HEK293 (cell line): Measurements from ENCODE around the gene PIK3C2G.

Experiments
- CTCF ChIA-PET: fragments of 350-600 bp; formaldehyde crosslinking; extraction: SDS; loops from one replicate; lab custom pipeline; 2021; ENCODE audit warnings: antibody characterized with exemption; lab: Yijun Ruan, JAX
- POLR2A ChIA-PET: fragments of 300-600 bp; formaldehyde crosslinking; extraction: SDS; loops from one replicate; lab custom pipeline; 2020; ENCODE audit warnings: antibody characterized with exemption, inconsistent platforms; lab: Yijun Ruan, JAX
- H3K27ac ChIP-seq: fragments of 200-500 bp; sonication (Bioruptor generic); 2 replicates; pipeline ENCODE4 v1.5.1; 2014; ENCODE audit warnings: low read depth, low read length, control low read depth, inconsistent platforms; ENCODE audit errors: extremely low read depth
- H3K36me3 ChIP-seq, 2 experiments: fragments of 200-500 bp in 1 of 2; sonication (Bioruptor generic) in 1 of 2; 1 replicate in 1 of 2; 2 replicates in 1 of 2; pipeline ENCODE4 v1.5.1; 2014 to 2017; ENCODE audit warnings: inconsistent platforms in 2 of 2, low read length in 2 of 2; ENCODE audit not compliant: control insufficient read depth in 2 of 2, insufficient read depth in 1 of 2
- H3K4me1 ChIP-seq: fragments of 200-500 bp; sonication (Bioruptor generic); 2 replicates; pipeline ENCODE4 v1.5.1; 2014; ENCODE audit warnings: mild to moderate bottlenecking, low read length, inconsistent platforms; ENCODE audit not compliant: control insufficient read depth, insufficient read depth
- H3K4me3 ChIP-seq: 2 replicates; pipeline ENCODE4 v1.5.1; 2011; ENCODE audit warnings: low read depth, mild to moderate bottlenecking, control low read depth, low read length, moderate library complexity
- H3K9me3 ChIP-seq: fragments of 200-500 bp; sonication (Bioruptor generic); 2 replicates; pipeline ENCODE4 v1.5.1; 2014; ENCODE audit warnings: low read depth, low read length, inconsistent platforms; ENCODE audit not compliant: control insufficient read depth, insufficient read depth
- HOXC10 ChIP-seq: sonication (generic); formaldehyde crosslinking; IDR thresholded peaks from 2 replicates; pipeline ENCODE4 v1.8.1; 2023; ENCODE audit warnings: mild to moderate bottlenecking, missing genetic modification reagents
- OSR2 ChIP-seq: fragments of 450-650 bp; formaldehyde crosslinking; IDR thresholded peaks from 2 replicates; pipeline ENCODE4 v1.5.1; 2016; ENCODE audit warnings: missing biosample characterization, missing genetic modification characterization
- REST ChIP-seq: fragments of 450-650 bp; formaldehyde crosslinking; IDR thresholded peaks from 2 replicates; pipeline ENCODE4 v1.5.1; 2016; ENCODE audit warnings: missing biosample characterization, missing genetic modification characterization
- SP3 ChIP-seq: fragments of 450-650 bp; formaldehyde crosslinking; IDR thresholded peaks from 2 replicates; pipeline ENCODE4 v1.5.1; 2016; ENCODE audit warnings: missing biosample characterization, missing genetic modification characterization
- ZEB2 ChIP-seq: fragments of 450-650 bp; formaldehyde crosslinking; IDR thresholded peaks from 2 replicates; pipeline ENCODE4 v1.5.1; 2016; ENCODE audit warnings: missing biosample characterization, missing genetic modification characterization
- ZNF10 ChIP-seq: fragments of 450-650 bp; formaldehyde crosslinking; IDR thresholded peaks from 2 replicates; pipeline ENCODE4 v1.5.1; 2017; ENCODE audit warnings: missing biosample characterization, missing genetic modification characterization
- ZNF148 ChIP-seq: fragments of 450-650 bp; formaldehyde crosslinking; IDR thresholded peaks from 2 replicates; pipeline ENCODE4 v1.5.0; 2017; ENCODE audit warnings: missing biosample characterization, missing genetic modification characterization, borderline replicate concordance
- ZNF585B ChIP-seq: fragments of 450-650 bp; formaldehyde crosslinking; IDR thresholded peaks from 2 replicates; pipeline ENCODE4 v1.5.1; 2016; ENCODE audit warnings: missing biosample characterization, missing genetic modification characterization
- ZNF621 ChIP-seq: fragments of 450-650 bp; formaldehyde crosslinking; IDR thresholded peaks from 2 replicates; pipeline ENCODE4 v1.5.1; 2017; ENCODE audit warnings: missing biosample characterization, missing genetic modification characterization
- ZNF654 ChIP-seq: fragments of 450-650 bp; formaldehyde crosslinking; IDR thresholded peaks from 2 replicates; pipeline ENCODE4 v1.5.1; 2016; ENCODE audit warnings: low read depth, missing biosample characterization, missing genetic modification characterization
- ZNF776 ChIP-seq: fragments of 450-650 bp; formaldehyde crosslinking; IDR thresholded peaks from 2 replicates; pipeline ENCODE4 v1.5.0; 2017; ENCODE audit warnings: missing biosample characterization, missing genetic modification characterization, borderline replicate concordance
- ZXDB ChIP-seq: fragments of 450-650 bp; formaldehyde crosslinking; IDR thresholded peaks from 2 replicates; pipeline ENCODE4 v1.5.1; 2016; ENCODE audit warnings: missing biosample characterization, missing genetic modification characterization
- TF ChIP-seq, protein P1 (sequence below): fragments of 450-650 bp; formaldehyde crosslinking; IDR thresholded peaks from 2 replicates; pipeline ENCODE4 v1.5.1; 2016; ENCODE audit warnings: missing biosample characterization, missing genetic modification characterization
- TF ChIP-seq, protein P2 (sequence below): fragments of 450-650 bp; formaldehyde crosslinking; IDR thresholded peaks from 2 replicates; pipeline ENCODE4 v1.5.1; 2016; ENCODE audit warnings: missing biosample characterization, missing genetic modification characterization

The PIK3C2G gene

DNA sequence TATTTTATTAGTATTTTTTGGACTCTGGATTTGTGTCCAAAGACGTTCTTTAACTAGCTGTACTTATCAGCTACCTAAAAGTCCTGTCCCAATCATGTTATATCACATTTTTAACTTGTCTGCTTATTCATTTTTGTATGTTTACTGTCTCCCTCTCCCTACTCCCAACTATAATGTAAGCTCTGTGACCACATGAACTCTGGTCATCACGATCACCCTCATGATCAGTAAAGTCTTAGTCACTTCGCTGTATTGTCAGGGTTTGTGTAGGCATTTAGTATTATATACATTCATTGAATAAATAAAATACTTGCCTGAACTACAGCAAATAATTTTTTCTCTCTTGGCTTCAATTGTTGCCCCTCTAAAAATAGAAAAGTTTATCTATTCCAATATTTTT is 211.0 kb downstream of the PIK3C2G start:
- H3K9me3 ChIP-seq, result no peaks in the 10 kb centered on the region
- ChIA-PET POLR2A (no interaction called here), CTCF (no interaction called here)
- no peak overlapping the region for H3K4me3 ChIP-seq
- no peaks in the 10 kb centered on the region for H3K4me1 ChIP-seq
- no peaks in the 10 kb centered on the region for H3K36me3 ChIP-seq
- no peak overlapping the region for H3K27ac ChIP-seq
- no peak for TF ChIP-seq ZNF585B (tag by site-specific recombination)
- no peak for TF ChIP-seq ZNF148 (tag by site-specific recombination)
- no peak for TF ChIP-seq ZNF10 (tag by site-specific recombination)
- TF ChIP-seq SP3 (tag by site-specific recombination), result no peak
- TF ChIP-seq ZNF776, result no peak
- no peak for TF ChIP-seq ZXDB
- TF ChIP-seq HOXC10 (CRISPR knock-in tag), result no peak

DNA sequence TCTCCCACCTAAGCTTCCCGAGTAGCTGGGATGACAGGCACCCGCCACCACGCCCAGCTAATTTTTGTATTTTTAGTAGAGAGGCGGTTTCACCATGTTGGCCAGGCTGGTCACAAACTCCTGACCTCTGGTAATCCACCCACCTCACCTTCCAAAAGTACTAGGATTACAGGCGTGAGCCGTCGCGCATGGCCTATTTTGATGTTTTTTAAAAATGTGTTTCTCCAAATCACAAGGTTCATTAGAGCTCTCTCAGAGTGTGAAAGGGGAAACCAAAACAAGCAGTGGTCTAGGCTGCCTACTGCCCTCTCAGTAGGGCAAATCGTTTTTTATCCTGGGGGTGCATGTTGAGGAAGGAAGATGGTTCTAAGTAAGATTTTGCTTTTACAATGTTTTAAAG is 211.5 kb downstream of the PIK3C2G start:
- Histone ChIP-seq H3K4me1 (no peaks in the 10 kb centered on the region), H3K4me3 (no peak overlapping the region), H3K36me3 (no peaks in the 10 kb centered on the region), H3K9me3 (no peaks in the 10 kb centered on the region), H3K27ac (no peak overlapping the region)
- TF ChIP-seq ZEB2 (tag by site-specific recombination) (no peak), OSR2 (no peak), ZNF621 (tag by site-specific recombination) (no peak), ZNF654 (tag by site-specific recombination) (no peak), REST (tag by site-specific recombination) (no peak)
- TF ChIP-seq, protein P1, sequence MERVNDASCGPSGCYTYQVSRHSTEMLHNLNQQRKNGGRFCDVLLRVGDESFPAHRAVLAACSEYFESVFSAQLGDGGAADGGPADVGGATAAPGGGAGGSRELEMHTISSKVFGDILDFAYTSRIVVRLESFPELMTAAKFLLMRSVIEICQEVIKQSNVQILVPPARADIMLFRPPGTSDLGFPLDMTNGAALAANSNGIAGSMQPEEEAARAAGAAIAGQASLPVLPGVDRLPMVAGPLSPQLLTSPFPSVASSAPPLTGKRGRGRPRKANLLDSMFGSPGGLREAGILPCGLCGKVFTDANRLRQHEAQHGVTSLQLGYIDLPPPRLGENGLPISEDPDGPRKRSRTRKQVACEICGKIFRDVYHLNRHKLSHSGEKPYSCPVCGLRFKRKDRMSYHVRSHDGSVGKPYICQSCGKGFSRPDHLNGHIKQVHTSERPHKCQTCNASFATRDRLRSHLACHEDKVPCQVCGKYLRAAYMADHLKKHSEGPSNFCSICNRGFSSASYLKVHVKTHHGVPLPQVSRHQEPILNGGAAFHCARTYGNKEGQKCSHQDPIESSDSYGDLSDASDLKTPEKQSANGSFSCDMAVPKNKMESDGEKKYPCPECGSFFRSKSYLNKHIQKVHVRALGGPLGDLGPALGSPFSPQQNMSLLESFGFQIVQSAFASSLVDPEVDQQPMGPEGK (tag by site-specific recombination), result no peak
- TF ChIP-seq, protein P2, sequence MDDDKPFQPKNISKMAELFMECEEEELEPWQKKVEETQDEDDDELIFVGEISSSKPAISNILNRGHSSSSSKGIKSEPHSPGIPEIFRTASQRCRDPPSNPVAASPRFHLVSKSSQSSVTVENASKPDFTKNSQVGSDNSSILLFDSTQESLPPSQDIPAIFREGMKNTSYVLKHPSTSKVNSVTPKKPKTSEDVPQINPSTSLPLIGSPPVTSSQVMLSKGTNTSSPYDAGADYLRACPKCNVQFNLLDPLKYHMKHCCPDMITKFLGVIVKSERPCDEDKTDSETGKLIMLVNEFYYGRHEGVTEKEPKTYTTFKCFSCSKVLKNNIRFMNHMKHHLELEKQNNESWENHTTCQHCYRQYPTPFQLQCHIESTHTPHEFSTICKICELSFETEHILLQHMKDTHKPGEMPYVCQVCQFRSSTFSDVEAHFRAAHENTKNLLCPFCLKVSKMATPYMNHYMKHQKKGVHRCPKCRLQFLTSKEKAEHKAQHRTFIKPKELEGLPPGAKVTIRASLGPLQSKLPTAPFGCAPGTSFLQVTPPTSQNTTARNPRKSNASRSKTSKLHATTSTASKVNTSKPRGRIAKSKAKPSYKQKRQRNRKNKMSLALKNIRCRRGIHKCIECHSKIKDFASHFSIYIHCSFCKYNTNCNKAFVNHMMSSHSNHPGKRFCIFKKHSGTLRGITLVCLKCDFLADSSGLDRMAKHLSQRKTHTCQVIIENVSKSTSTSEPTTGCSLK, result no peak
- ChIA-PET CTCF (no interaction called here), POLR2A (no interaction called here)
